ENCODE data around the gene NKAIN2.

The NKAIN2 gene

GRCh38 chr6:124119596-124119995, 315.9 kb downstream of the NKAIN2 start:
- no peak for TF ChIP-seq CTCF (IDR thresholded peaks at IDR 0.05; ENCODE audit: low read depth, low read length)
- Histone ChIP-seq H3K27me3 (no peaks in the 10 kb centered on the region), H3K4me3 (ENCODE audit: low read depth, low read length) (no peak overlapping the region), H3K9me3 (no peaks in the 10 kb centered on the region), H3K4me1 (no peaks in the 10 kb centered on the region), H3K36me3 (no peaks in the 10 kb centered on the region)
- no peak for DNase-seq

- Histone ChIP-seq H3K4me3 (ENCODE audit: low read depth, low read length) (no peak overlapping the region), H3K27me3 (no peaks in the 10 kb centered on the region), H3K4me1 (no peaks in the 10 kb centered on the region), H3K36me3 (no peaks in the 10 kb centered on the region), H3K9me3 (no peaks in the 10 kb centered on the region)
- TF ChIP-seq CTCF (IDR thresholded peaks at IDR 0.05; ENCODE audit: low read depth, low read length): no peak
- no peak for DNase-seq
Observed at GRCh38 chr6:124123617-124124209, 320.0 kb downstream of the NKAIN2 start.

- no peaks in the 10 kb centered on the region for H3K27me3 ChIP-seq
- no peak for DNase-seq
- no peaks in the 10 kb centered on the region for H3K9me3 ChIP-seq
- H3K36me3 ChIP-seq: no peaks in the 10 kb centered on the region
- H3K4me3 ChIP-seq (ENCODE audit: low read depth, low read length): no peak overlapping the region
- no peak for TF ChIP-seq CTCF (IDR thresholded peaks at IDR 0.05; ENCODE audit: low read depth, low read length)
- no peaks in the 10 kb centered on the region for H3K4me1 ChIP-seq
Observed at GRCh38 chr6:124131259-124131658, 327.6 kb downstream of the NKAIN2 start.

GRCh38 chr6:124131779-124132178, 328.1 kb downstream of the NKAIN2 start:
- DNase-seq: no peak
- Histone ChIP-seq H3K27me3 (no peaks in the 10 kb centered on the region), H3K9me3 (no peaks in the 10 kb centered on the region), H3K4me3 (ENCODE audit: low read depth, low read length) (no peak overlapping the region), H3K4me1 (no peaks in the 10 kb centered on the region), H3K36me3 (no peaks in the 10 kb centered on the region)
- TF ChIP-seq CTCF (IDR thresholded peaks at IDR 0.05; ENCODE audit: low read depth, low read length): no peak

- no peak for TF ChIP-seq CTCF (IDR thresholded peaks at IDR 0.05; ENCODE audit: low read depth, low read length)
- DNase-seq: no peak
- no peaks in the 10 kb centered on the region for H3K9me3 ChIP-seq
Observed at GRCh38 chr6:124132256-124132655, 328.6 kb downstream of the NKAIN2 start.

GRCh38 chr6:124142852-124143251, 339.2 kb downstream of the NKAIN2 start:
- Histone ChIP-seq H3K4me3 (ENCODE audit: low read depth, low read length) (no peak overlapping the region), H3K27me3 (no peaks in the 10 kb centered on the region), H3K4me1 (no peaks in the 10 kb centered on the region), H3K9me3 (no peaks in the 10 kb centered on the region), H3K36me3 (no peaks in the 10 kb centered on the region)
- TF ChIP-seq CTCF (IDR thresholded peaks at IDR 0.05; ENCODE audit: low read depth, low read length): no peak
- DNase-seq: no peak

More at GRCh38 chr6:124132256-124132655, 328.6 kb downstream of the NKAIN2 start:
- no peaks in the 10 kb centered on the region for H3K36me3 ChIP-seq
- no peak overlapping the region for H3K4me3 ChIP-seq (ENCODE audit: low read depth, low read length)
- no peaks in the 10 kb centered on the region for H3K27me3 ChIP-seq
- H3K4me1 ChIP-seq: no peaks in the 10 kb centered on the region
